Retinal pigment epithelial cell (primary cell): ENCODE data around the gene STX18.

Source experiments
- DNase-seq: peaks from one replicate; pipeline ENCODE4 v3.0.0-alpha.2; 2010; ENCODE audit warnings: low read depth
- H3K4me3 ChIP-seq: 2 replicates; pipeline ENCODE4 v1.5.1; 2011; ENCODE audit warnings: mild to moderate bottlenecking, low read length, control low read depth, moderate library complexity
- TF ChIP-seq, protein P1 (sequence below): conservative IDR thresholded peaks from 2 replicates; pipeline ENCODE4 v1.5.1; 2011; ENCODE audit warnings: low read depth, low read length, control low read depth, inconsistent platforms

Gene STX18

DNA sequence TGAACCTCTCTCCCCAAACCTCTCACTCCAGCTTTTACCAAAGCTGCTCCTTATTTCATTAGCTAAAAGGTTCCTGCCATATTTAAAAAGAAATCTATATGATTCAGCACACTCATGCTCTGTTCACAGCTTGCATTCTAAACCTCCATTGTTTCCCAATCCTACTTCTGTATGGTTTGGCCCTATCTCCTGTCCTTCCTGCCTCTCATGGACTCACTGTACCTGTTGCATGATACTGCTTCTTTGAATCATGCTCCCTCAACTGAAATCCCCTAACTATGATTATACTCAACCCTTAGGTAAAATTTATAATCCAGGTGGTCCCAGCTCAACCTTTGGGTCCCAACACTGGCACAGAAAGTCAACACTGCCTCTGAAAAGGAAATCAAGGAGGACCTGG is 6.3 kb downstream of the STX18 start:
- H3K4me3 ChIP-seq = no peak overlapping the region
- no peak for DNase-seq
- TF ChIP-seq, protein P1, sequence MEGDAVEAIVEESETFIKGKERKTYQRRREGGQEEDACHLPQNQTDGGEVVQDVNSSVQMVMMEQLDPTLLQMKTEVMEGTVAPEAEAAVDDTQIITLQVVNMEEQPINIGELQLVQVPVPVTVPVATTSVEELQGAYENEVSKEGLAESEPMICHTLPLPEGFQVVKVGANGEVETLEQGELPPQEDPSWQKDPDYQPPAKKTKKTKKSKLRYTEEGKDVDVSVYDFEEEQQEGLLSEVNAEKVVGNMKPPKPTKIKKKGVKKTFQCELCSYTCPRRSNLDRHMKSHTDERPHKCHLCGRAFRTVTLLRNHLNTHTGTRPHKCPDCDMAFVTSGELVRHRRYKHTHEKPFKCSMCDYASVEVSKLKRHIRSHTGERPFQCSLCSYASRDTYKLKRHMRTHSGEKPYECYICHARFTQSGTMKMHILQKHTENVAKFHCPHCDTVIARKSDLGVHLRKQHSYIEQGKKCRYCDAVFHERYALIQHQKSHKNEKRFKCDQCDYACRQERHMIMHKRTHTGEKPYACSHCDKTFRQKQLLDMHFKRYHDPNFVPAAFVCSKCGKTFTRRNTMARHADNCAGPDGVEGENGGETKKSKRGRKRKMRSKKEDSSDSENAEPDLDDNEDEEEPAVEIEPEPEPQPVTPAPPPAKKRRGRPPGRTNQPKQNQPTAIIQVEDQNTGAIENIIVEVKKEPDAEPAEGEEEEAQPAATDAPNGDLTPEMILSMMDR = no peak

DNA sequence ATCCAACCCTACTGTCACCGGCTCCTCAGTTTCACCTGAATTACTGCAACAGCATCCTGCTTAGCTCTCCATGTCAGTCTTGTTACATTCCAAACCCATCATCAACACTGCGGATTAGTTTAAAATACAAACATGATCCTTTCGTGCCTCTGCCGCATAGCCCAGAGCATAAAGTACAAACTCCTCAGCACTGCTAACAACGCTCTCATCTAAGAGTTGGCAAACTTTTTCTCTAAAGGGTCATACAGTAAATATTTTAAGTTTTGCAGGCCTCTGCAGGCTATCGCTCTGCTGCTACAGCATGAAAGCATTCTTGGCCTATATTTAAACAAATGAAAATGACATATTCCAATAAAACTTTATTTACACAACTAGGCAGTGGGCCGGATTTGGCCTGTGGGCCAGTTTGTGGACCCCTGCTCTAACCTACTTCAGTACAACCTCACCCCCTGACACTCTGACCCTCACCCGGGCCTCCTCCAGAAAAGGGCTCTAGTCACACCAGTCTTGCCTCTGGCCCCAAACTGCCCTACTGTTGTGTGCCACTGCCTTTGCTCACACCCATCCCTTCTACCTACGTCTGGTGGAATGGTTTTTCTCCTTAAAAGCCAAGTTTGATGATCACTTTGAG is 7.2 kb downstream of the STX18 start:
- TF ChIP-seq, protein P1 = no peak
- H3K4me3 ChIP-seq = no peak overlapping the region
- DNase-seq = no peak

DNA sequence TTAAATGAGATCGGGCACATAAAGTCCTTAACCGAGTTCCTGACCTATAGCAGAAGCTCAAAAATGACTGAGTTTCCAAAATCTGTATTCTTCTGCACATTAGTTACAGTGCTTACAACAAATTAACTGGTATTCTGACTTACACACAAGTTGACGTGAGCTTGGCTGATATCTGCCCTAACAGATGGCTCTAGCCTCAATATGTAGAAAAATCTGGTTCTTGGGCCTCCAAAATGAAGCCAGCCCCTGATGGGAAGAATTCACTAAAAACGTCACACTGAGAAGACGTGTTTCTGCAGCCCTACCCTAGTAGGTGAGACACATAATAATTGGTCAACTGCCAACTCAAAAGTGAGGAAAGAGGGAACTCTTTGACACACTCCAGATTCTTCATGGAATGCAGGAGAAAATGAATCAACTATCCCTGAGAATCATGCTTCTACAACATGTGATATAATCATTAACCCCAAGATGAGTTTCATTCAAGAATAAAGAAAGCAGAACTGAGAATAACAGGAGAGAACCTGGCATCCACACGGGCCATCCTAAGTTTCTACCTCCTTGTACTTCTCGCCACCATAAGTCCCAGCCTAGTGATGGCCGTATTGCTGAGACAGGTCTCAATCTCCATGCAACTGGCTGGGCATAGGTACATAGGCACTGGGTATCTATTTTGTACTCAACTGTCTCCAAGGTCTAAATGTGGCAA is 8.2 kb downstream of the STX18 start:
- no peak overlapping the region for H3K4me3 ChIP-seq
- TF ChIP-seq, protein P1 = no peak
- no peak for DNase-seq

DNA sequence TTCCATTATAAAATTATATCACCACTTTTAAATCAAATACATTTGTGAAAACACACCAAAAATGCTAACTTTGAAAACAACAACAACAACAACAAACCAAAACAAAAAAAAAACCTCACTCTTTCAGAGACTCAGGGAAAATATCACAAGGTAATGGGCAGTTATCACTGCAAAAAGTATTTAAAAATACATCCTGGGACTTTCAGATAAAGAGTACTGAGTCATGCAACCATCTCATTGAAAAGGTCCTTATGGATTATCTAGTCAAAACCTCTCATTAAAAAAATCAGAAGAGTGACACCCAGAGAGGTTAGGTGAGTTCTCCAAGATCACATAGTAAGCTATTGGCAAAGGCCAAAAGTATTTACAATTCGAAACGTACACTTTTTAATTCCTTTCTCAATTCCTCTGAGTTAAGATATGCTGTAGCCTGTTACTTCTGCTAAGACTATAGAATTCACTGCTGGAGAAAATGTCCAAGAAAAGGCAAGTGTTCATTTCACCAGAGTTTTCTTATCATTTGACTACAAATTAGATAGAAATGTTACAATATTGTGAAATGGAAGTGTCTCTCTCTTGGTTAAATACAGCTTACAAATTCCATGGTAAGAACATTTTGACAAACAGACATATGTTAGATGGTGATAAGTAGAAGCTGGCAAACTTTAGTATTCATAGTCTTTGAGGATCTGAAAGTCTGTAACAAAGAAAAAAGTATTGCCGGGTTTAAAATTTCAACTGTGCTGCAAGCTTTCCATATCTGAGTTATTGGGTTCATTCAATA is 9.3 kb downstream of the STX18 start:
- DNase-seq = no peak
- H3K4me3 ChIP-seq = no peak overlapping the region
- TF ChIP-seq, protein P1 = no peak

DNA sequence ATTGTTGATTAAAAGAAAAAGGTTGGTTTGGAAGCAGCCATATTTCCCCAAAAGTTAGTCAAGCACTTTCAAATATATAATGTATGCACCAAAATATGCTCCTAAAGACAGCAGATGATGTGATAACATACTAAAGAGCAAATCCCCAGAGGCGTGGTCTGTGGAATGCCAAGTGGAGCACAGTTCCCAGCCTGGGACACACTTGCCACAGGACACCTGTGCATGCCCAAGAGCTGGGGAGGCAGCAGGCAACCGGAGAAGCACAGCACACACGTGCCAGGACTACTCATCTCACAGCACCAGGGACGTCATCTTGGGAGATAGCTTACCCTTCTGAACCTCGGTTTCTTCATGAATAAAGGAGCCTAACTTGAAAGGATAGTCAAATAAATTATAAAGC is 12.5 kb downstream of the STX18 start:
- H3K4me3 ChIP-seq = no peak overlapping the region
- DNase-seq = no peak
- TF ChIP-seq, protein P1 = no peak

- H3K4me3 ChIP-seq = no peak overlapping the region
- TF ChIP-seq, protein P1 = no peak
- no peak for DNase-seq
These were observed 15.4 kb downstream of the STX18 start for GRCh38 chr4:4526401-4526800.
